ENCODE data around the gene CAMK2D.

The CAMK2D gene

GRCh38 chr4:113773756-113774155, 12.2 kb upstream of the CAMK2D start:
- no peak overlapping the region for H3K27ac ChIP-seq
- no peak for TF ChIP-seq CTCF (conservative IDR thresholded peaks at IDR 0.05)

- no peak overlapping the region for H3K27ac ChIP-seq
- TF ChIP-seq CTCF (conservative IDR thresholded peaks at IDR 0.05): no peak
Measured at GRCh38 chr4:113773014-113773413, 11.5 kb upstream of the CAMK2D start.

- no peak overlapping the region for H3K27ac ChIP-seq
- TF ChIP-seq CTCF (conservative IDR thresholded peaks at IDR 0.05): no peak
Measured at GRCh38 chr4:113772319-113772718, 10.8 kb upstream of the CAMK2D start.

GRCh38 chr4:113769744-113770143, 8.2 kb upstream of the CAMK2D start:
- H3K27ac ChIP-seq: no peak overlapping the region

GRCh38 chr4:113768952-113769351, 7.4 kb upstream of the CAMK2D start:
- H3K27ac ChIP-seq: no peak overlapping the region
- TF ChIP-seq CTCF (conservative IDR thresholded peaks at IDR 0.05): no peak

More at GRCh38 chr4:113769744-113770143, 8.2 kb upstream of the CAMK2D start:
- no peak for TF ChIP-seq CTCF (conservative IDR thresholded peaks at IDR 0.05)

- H3K27ac ChIP-seq: peak overlapping the region; percentile 41; the same call in 1 of the 2 replicates
- no peak for TF ChIP-seq CTCF (conservative IDR thresholded peaks at IDR 0.05)
Measured at GRCh38 chr4:113766882-113767281, 5.3 kb upstream of the CAMK2D start.

GRCh38 chr4:113764720-113765264, 3.3 kb upstream of the CAMK2D start:
- no peak for TF ChIP-seq CTCF (conservative IDR thresholded peaks at IDR 0.05)
- H3K27ac ChIP-seq: no peak overlapping the region

- peak overlapping the region; percentile 96 for H3K27ac ChIP-seq
Measured at GRCh38 chr4:113763923-113764322, 2.4 kb upstream of the CAMK2D start.

All from VCaP (cell line).